GM12865 (cell line): ENCODE data around the gene FRMD8.
A peak's percentile ranks its signal among the peaks of the same experiment; 100 is the strongest.
"Not testable (repeated sequence)": the region's sequence is repeated elsewhere in the genome, so short reads cannot be mapped to it uniquely, and the experiment has no call there.

Source experiments
- DNase-seq: peaks from one replicate; pipeline ENCODE4 v3.0.0; 2010; ENCODE audit warnings: low read depth
- H3K4me3 ChIP-seq: 2 replicates; pipeline ENCODE4 v1.5.1; 2011; ENCODE audit warnings: mild to moderate bottlenecking, low read depth, low read length, control low read depth
- TF ChIP-seq, protein P1 (sequence below): IDR thresholded peaks from 2 replicates; pipeline ENCODE4 v1.5.1; 2011; ENCODE audit warnings: low read length, control low read depth, low read depth, inconsistent platforms; ENCODE audit not compliant: insufficient read depth; ENCODE audit errors: missing control alignments

The FRMD8 gene

GRCh38 chr11:65403607-65404121, 17.2 kb downstream of the FRMD8 start:
- TF ChIP-seq, protein P1, sequence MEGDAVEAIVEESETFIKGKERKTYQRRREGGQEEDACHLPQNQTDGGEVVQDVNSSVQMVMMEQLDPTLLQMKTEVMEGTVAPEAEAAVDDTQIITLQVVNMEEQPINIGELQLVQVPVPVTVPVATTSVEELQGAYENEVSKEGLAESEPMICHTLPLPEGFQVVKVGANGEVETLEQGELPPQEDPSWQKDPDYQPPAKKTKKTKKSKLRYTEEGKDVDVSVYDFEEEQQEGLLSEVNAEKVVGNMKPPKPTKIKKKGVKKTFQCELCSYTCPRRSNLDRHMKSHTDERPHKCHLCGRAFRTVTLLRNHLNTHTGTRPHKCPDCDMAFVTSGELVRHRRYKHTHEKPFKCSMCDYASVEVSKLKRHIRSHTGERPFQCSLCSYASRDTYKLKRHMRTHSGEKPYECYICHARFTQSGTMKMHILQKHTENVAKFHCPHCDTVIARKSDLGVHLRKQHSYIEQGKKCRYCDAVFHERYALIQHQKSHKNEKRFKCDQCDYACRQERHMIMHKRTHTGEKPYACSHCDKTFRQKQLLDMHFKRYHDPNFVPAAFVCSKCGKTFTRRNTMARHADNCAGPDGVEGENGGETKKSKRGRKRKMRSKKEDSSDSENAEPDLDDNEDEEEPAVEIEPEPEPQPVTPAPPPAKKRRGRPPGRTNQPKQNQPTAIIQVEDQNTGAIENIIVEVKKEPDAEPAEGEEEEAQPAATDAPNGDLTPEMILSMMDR, result no peak

GRCh38 chr11:65404210-65404609, 17.8 kb downstream of the FRMD8 start:
- no peak for DNase-seq
- H3K4me3 ChIP-seq, result no peak overlapping the region

More at GRCh38 chr11:65403607-65404121, 17.2 kb downstream of the FRMD8 start:
- H3K4me3 ChIP-seq, result no peak overlapping the region
- peak; percentile 66 for DNase-seq

GRCh38 chr11:65404638-65405339, 18.4 kb downstream of the FRMD8 start:
- DNase-seq, result no peak
- no peak overlapping the region for H3K4me3 ChIP-seq
- TF ChIP-seq, protein P1, result no peak

More at GRCh38 chr11:65404210-65404609, 17.8 kb downstream of the FRMD8 start:
- TF ChIP-seq, protein P1, result no peak

GRCh38 chr11:65410936-65411680, 24.7 kb downstream of the FRMD8 start:
- no peak for DNase-seq
- TF ChIP-seq, protein P1, result no peak
- no peak overlapping the region for H3K4me3 ChIP-seq

DNA sequence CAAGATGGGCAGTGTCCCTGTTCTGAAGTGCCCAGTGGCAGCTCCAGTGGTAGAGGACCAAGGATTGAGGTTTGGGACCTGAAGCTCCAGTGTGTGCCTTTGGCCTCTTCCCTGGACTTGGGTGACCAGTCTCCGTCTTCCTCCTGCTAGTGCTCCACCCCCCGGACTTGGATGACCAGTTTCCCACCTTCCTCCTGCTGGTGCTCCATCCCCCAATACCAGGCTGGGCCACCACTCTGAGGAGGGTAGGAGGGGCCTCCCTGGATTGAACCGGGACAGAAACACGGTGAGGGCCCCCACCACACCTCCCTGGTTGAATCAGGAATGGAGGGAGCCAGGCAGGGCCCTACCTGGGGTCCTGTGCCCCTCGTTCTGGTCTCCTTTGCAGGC, 25.2 kb downstream of the FRMD8 start:
- H3K4me3 ChIP-seq, result no peak overlapping the region
- no peak for DNase-seq
- TF ChIP-seq, protein P1, result no peak

- TF ChIP-seq, protein P1, result no peak
- H3K4me3 ChIP-seq, result no peak overlapping the region
- DNase-seq, result no peak
Measured at GRCh38 chr11:65412271-65413076, 26.0 kb downstream of the FRMD8 start.

DNA sequence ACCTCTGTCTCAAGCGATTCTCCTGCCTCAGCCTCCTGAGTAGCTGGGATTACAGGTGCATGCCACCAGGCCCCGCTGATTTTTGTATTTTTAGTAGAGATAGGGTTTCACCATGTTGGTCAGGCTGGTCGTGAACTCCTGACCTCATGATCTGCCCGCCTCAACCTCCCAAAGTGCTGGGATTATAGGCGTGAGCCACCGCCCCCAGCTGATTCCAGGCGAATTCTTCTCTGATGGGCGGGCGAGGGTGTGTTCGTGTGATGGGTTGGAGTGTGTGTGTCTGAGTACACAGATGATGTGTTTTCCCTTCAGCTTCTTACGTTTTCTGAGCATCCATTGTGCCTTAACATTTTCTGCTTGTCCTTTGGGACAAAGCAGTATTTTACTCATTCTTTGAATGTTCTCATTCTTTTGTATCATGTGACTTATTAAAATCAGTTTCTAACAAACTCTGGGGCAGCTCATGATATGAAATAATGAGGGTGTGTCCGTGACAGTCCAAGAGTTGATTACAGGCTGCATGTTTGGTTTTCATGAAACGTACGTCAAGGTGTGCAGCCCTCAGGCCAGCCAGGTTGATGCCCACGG, 26.7 kb downstream of the FRMD8 start:
- DNase-seq, result not testable (repeated sequence)

More for the DNA sequence above, 26.7 kb downstream of the FRMD8 start:
- not testable (repeated sequence) for H3K4me3 ChIP-seq
